GM18502 (cell line): Measurements from ENCODE around the gene PRKAG3.
"Not testable (repeated sequence)": the region's sequence is repeated elsewhere in the genome, so short reads cannot be mapped to it uniquely, and the experiment has no call there.

Experiments
- ATAC-seq: cut with Tn5 transposase; IDR thresholded peaks from one replicate; pipeline ENCODE4 v1.9.1; 2021; ENCODE audit warnings: mild to moderate bottlenecking; ENCODE audit not compliant: unreplicated experiment, poor library complexity

The PRKAG3 gene

GRCh38 chr2:218846963-218847362 is 15.4 kb upstream of the PRKAG3 start:
- not testable (repeated sequence) for ATAC-seq

- not testable (repeated sequence) for ATAC-seq
These were observed 12.7 kb upstream of the PRKAG3 start for GRCh38 chr2:218844334-218844733.

- ATAC-seq = no peak
These were observed 8.3 kb upstream of the PRKAG3 start for GRCh38 chr2:218839888-218840287.

GRCh38 chr2:218839430-218839829 is 7.8 kb upstream of the PRKAG3 start:
- ATAC-seq = no peak

- no peak for ATAC-seq
These were observed 5.9 kb upstream of the PRKAG3 start for GRCh38 chr2:218837495-218837894.

GRCh38 chr2:218834685-218835084 is 3.1 kb upstream of the PRKAG3 start:
- no peak for ATAC-seq

- no peak for ATAC-seq
These were observed 1.5 kb upstream of the PRKAG3 start for GRCh38 chr2:218833023-218833609.

- no peak for ATAC-seq
These were observed 917 bp upstream of the PRKAG3 start for GRCh38 chr2:218832520-218832919.

GRCh38 chr2:218832081-218832480 is 478 bp upstream of the PRKAG3 start:
- no peak for ATAC-seq

GRCh38 chr2:218830526-218831306 is 887 bp downstream of the PRKAG3 start:
- no peak for ATAC-seq

- no peak for ATAC-seq
These were observed 1.6 kb downstream of the PRKAG3 start for GRCh38 chr2:218829868-218830451.

- no peak for ATAC-seq
These were observed 3.2 kb downstream of the PRKAG3 start for GRCh38 chr2:218828477-218828778.

- ATAC-seq = no peak
These were observed 3.7 kb downstream of the PRKAG3 start for GRCh38 chr2:218827701-218828476.

GRCh38 chr2:218826791-218827190 is 4.8 kb downstream of the PRKAG3 start:
- no peak for ATAC-seq

GRCh38 chr2:218824004-218824403 is 7.6 kb downstream of the PRKAG3 start:
- ATAC-seq = no peak

GRCh38 chr2:218823196-218823855 is 8.3 kb downstream of the PRKAG3 start:
- ATAC-seq = no peak

GRCh38 chr2:218822622-218823021 is 9.0 kb downstream of the PRKAG3 start:
- no peak for ATAC-seq

GRCh38 chr2:218821605-218822211 is 9.9 kb downstream of the PRKAG3 start:
- ATAC-seq = no peak

GRCh38 chr2:218820746-218821369 is 10.7 kb downstream of the PRKAG3 start:
- no peak for ATAC-seq

- no peak for ATAC-seq
These were observed 12.5 kb downstream of the PRKAG3 start for GRCh38 chr2:218819093-218819492.
